ENCODE results near the gene PRKCZ. TPM values are rescaled to one million over a fixed set of nuclear protein-coding genes. Genes with fewer than 3 reads are reported as not detected.

PRKCZ gene
- total RNA-seq, 2 donors from 2014 or later: 34.5 to 46.7 TPM

DNA sequence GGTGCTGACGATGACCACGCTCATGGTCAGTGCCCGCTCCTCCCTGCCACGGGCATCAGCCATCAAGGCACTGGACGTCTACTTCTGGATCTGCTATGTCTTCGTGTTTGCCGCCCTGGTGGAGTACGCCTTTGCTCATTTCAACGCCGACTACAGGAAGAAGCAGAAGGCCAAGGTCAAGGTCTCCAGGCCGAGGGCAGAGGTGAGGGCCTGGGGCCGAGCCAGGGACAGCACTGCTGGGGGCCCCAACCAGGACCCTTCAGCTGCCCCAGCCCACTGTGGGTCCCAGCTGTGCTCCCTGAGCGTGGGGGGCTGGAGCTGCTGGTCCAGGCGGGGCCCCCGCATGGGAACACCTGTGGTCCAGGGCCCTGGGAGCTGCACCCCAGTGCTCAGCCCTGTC lies 20.6 kb upstream of the PRKCZ start:
- DNase-seq (ENCODE audit: low spot score): no peak
- Histone ChIP-seq H3K9me3 (no peaks in the 10 kb centered on the region), H3K36me3 (no peaks in the 10 kb centered on the region), H3K27me3 (replicated peaks; ENCODE audit: insufficient read depth) (peaks cover 2% of the 10 kb centered on the region), H3K4me1 (replicated peaks) (no peaks in the 10 kb centered on the region), H3K27ac (no peak overlapping the region), H3K4me3 (no peak overlapping the region)
- WGBS: 91% methylated on average over 14 of the region's 15 CpGs
- no peak for TF ChIP-seq POLR2A (IDR thresholded peaks at IDR 0.05)
- intact Hi-C loops (cut with DNase I): no loop called here

GRCh38 chr1:2030076-2030871 lies 19.9 kb upstream of the PRKCZ start:
- H3K36me3 ChIP-seq: no peaks in the 10 kb centered on the region
- TF ChIP-seq POLR2AphosphoS5 (IDR thresholded peaks at IDR 0.05): no peak
- TF ChIP-seq POLR2A (IDR thresholded peaks at IDR 0.05): no peak
- TF ChIP-seq, protein P1, sequence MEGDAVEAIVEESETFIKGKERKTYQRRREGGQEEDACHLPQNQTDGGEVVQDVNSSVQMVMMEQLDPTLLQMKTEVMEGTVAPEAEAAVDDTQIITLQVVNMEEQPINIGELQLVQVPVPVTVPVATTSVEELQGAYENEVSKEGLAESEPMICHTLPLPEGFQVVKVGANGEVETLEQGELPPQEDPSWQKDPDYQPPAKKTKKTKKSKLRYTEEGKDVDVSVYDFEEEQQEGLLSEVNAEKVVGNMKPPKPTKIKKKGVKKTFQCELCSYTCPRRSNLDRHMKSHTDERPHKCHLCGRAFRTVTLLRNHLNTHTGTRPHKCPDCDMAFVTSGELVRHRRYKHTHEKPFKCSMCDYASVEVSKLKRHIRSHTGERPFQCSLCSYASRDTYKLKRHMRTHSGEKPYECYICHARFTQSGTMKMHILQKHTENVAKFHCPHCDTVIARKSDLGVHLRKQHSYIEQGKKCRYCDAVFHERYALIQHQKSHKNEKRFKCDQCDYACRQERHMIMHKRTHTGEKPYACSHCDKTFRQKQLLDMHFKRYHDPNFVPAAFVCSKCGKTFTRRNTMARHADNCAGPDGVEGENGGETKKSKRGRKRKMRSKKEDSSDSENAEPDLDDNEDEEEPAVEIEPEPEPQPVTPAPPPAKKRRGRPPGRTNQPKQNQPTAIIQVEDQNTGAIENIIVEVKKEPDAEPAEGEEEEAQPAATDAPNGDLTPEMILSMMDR (IDR thresholded peaks at IDR 0.05): no peak
- H3K27ac ChIP-seq: no peak overlapping the region
- WGBS: 83% methylated on average over 32 of the region's 42 CpGs
- peaks cover 2% of the 10 kb centered on the region for H3K27me3 ChIP-seq (replicated peaks; ENCODE audit: insufficient read depth)
- DNase-seq (ENCODE audit: low spot score): no peak
- intact Hi-C loops (cut with DNase I): no loop called here
- no peak overlapping the region for H3K4me3 ChIP-seq
- no peaks in the 10 kb centered on the region for H3K9me3 ChIP-seq
- no peaks in the 10 kb centered on the region for H3K4me1 ChIP-seq (replicated peaks)

DNA sequence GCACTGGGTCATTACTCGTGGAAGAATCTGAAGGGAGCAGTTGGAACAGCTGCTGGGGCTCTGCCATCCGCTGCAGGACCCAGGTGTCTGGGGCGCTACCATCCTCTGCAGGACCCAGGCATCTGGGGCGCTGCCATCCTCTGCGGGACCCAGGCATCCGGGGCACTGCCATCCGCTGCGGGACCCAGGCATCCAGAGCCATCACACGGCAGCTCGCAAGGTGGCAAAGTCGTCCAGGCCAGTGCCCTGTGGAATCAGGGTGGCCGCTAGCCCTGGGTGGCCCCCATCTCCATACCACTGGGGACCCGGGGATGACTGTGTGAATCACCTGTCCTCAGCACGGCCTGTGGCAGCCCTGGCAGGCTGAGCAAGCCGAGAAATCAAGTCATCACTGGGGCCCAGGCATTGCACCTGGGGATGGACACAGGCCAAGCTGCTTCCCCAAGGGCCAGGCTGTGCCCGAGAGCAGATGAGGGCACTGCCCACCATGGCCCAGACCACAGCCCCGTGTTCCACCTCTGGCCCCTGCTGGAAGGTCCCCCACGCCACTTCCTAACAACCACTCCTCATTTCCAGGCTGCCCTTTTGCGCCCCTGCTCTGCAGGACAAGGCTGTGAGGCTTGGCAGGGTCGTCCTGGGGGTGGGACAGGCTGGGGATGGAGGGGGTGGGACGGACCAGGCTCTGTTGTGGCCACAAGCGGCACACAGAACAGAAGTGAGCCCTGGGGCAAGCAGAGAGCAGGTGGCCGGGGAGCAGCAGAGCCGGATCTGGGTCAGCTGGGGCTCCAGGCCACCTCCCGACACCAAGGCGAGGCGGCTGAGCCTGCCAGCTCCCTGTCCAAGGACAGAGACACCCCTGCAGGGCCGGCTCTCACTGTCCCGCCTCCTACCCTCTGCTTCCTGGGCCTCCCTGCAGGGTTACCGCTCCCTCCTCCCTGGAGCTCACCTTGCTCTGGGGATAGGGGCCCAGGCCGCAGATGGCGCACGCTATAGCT lies 18.4 kb upstream of the PRKCZ start:
- no peaks in the 10 kb centered on the region for H3K9me3 ChIP-seq
- WGBS: 84% methylated on average over 33 of the region's 33 CpGs

DNA sequence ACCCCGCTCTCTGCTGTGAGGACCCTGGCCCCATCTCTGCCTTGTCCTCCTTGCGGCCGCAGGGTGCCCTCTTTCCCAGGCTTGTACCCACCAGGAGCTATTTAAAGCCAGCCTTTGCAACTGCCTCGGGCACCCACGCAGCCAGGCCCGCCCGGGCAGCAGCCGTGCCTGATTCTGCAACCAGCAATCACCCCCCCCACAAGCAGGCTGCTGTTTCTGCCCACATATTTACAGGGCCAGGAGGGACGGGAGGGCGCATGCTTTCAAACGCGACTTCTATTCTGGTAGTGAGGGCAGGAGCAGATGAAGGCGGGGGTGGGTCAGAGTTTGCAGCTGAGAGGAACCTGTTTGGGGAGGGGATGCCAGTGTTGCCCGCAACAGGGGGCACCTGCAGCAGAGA lies 17.5 kb upstream of the PRKCZ start:
- TF ChIP-seq, protein P1 (IDR thresholded peaks at IDR 0.05): no peak
- no peak for TF ChIP-seq POLR2AphosphoS5 (IDR thresholded peaks at IDR 0.05)
- no peak for TF ChIP-seq POLR2A (IDR thresholded peaks at IDR 0.05)
- H3K27ac ChIP-seq: no peak overlapping the region
- WGBS: 63% methylated on average over 14 of the region's 14 CpGs
- H3K9me3 ChIP-seq: no peaks in the 10 kb centered on the region
- intact Hi-C loops (cut with DNase I): no loop called here
- no peaks in the 10 kb centered on the region for H3K36me3 ChIP-seq
- no peak for DNase-seq (ENCODE audit: low spot score)
- H3K4me1 ChIP-seq (replicated peaks): no peaks in the 10 kb centered on the region
- no peak overlapping the region for H3K4me3 ChIP-seq
- H3K27me3 ChIP-seq (replicated peaks; ENCODE audit: insufficient read depth): peaks cover 2% of the 10 kb centered on the region

More for the DNA sequence above, 18.4 kb upstream of the PRKCZ start:
- TF ChIP-seq, protein P1 (IDR thresholded peaks at IDR 0.05): no peak
- TF ChIP-seq POLR2AphosphoS5 (IDR thresholded peaks at IDR 0.05): no peak
- TF ChIP-seq POLR2A (IDR thresholded peaks at IDR 0.05): no peak
- Histone ChIP-seq H3K4me1 (replicated peaks) (no peaks in the 10 kb centered on the region), H3K36me3 (no peaks in the 10 kb centered on the region), H3K27me3 (replicated peaks; ENCODE audit: insufficient read depth) (peaks cover 2% of the 10 kb centered on the region), H3K27ac (no peak overlapping the region), H3K4me3 (no peak overlapping the region)
- DNase-seq (ENCODE audit: low spot score): no peak
- intact Hi-C loops (cut with DNase I): no loop called here

DNA sequence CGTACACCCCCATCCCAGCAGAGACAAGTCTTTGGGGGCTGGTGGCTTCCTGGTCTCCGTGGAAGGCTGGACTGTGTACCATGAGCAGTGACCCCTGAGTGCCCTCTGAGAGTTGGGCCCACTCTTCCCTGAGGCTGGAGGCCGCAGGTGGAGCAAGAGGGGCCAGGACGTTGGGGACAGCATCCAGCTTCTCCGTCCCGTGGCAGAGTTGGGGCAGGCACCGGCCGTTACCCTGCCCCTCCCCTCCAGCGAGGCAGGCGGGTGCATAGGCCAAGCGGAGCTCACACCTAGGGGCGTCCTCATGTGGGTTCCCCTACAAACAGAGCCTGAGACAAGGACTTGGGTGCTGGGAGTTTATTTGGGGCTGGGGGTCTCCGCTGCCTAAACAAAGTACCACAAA lies 17.0 kb upstream of the PRKCZ start:
- H3K36me3 ChIP-seq: no peaks in the 10 kb centered on the region
- H3K27ac ChIP-seq: no peak overlapping the region
- peaks cover 2% of the 10 kb centered on the region for H3K27me3 ChIP-seq (replicated peaks; ENCODE audit: insufficient read depth)
- no peak overlapping the region for H3K4me3 ChIP-seq
- H3K4me1 ChIP-seq (replicated peaks): no peaks in the 10 kb centered on the region
- whole genome bisulfite sequencing: 79% methylated on average over 13 of the region's 13 CpGs
- no peaks in the 10 kb centered on the region for H3K9me3 ChIP-seq
- DNase-seq (ENCODE audit: low spot score): no peak
- intact Hi-C loops (cut with DNase I): no loop called here
- TF ChIP-seq POLR2AphosphoS5 (IDR thresholded peaks at IDR 0.05) (no peak), POLR2A (IDR thresholded peaks at IDR 0.05) (no peak)
- TF ChIP-seq, protein P1 (IDR thresholded peaks at IDR 0.05): no peak
